ENCODE measurements around the gene PRRC2C.
"Not testable (repeated sequence)": the region's sequence is repeated elsewhere in the genome, so short reads cannot be mapped to it uniquely, and the experiment has no call there.

PRRC2C gene

GRCh38 chr1:171485375-171486047 is at the start of gene PRRC2C:
Gene PRRC2C (plus strand): TSS chr1:171485530. CDS start chr1:171512089, 26,559 bp downstream.
- DNase-seq (ENCODE audit: low read depth): peak; percentile 89

GRCh38 chr1:171438441-171438840 is 46.9 kb upstream of the PRRC2C start:
- no peak for DNase-seq (ENCODE audit: low read depth)

GRCh38 chr1:171440201-171440600 is 45.1 kb upstream of the PRRC2C start:
- DNase-seq (ENCODE audit: low read depth): not testable (repeated sequence)

- DNase-seq (ENCODE audit: low read depth): not testable (repeated sequence)
Measured at GRCh38 chr1:171441278-171441895, 43.9 kb upstream of the PRRC2C start.

GRCh38 chr1:171446386-171446785 is 38.9 kb upstream of the PRRC2C start:
- DNase-seq (ENCODE audit: low read depth): no peak

GRCh38 chr1:171455967-171456366 is 29.4 kb upstream of the PRRC2C start:
- DNase-seq (ENCODE audit: low read depth): no peak

GRCh38 chr1:171457412-171457811 is 27.9 kb upstream of the PRRC2C start:
- DNase-seq (ENCODE audit: low read depth): no peak

- no peak for DNase-seq (ENCODE audit: low read depth)
Measured at GRCh38 chr1:171460018-171460620, 25.2 kb upstream of the PRRC2C start.

GRCh38 chr1:171467626-171468025 is 17.7 kb upstream of the PRRC2C start:
- DNase-seq (ENCODE audit: low read depth): no peak

- DNase-seq (ENCODE audit: low read depth): no peak
Measured at GRCh38 chr1:171468120-171468750, 17.1 kb upstream of the PRRC2C start.

GRCh38 chr1:171470726-171471125 is 14.6 kb upstream of the PRRC2C start:
- DNase-seq (ENCODE audit: low read depth): no peak

GRCh38 chr1:171472183-171472647 is 13.1 kb upstream of the PRRC2C start:
- no peak for DNase-seq (ENCODE audit: low read depth)

GRCh38 chr1:171476829-171477228 is 8.5 kb upstream of the PRRC2C start:
- no peak for DNase-seq (ENCODE audit: low read depth)

- no peak for DNase-seq (ENCODE audit: low read depth)
Measured at GRCh38 chr1:171477804-171478203, 7.5 kb upstream of the PRRC2C start.

GRCh38 chr1:171480035-171480434 is 5.3 kb upstream of the PRRC2C start:
- DNase-seq (ENCODE audit: low read depth): no peak

GRCh38 chr1:171484760-171485374 is 463 bp upstream of the PRRC2C start:
- DNase-seq (ENCODE audit: low read depth): no peak

GRCh38 chr1:171486048-171486519 is 754 bp downstream of the PRRC2C start:
- DNase-seq (ENCODE audit: low read depth): peak; percentile 70

- DNase-seq (ENCODE audit: low read depth): no peak
Measured at GRCh38 chr1:171487038-171487437, 1.7 kb downstream of the PRRC2C start.

- no peak for DNase-seq (ENCODE audit: low read depth)
Measured at GRCh38 chr1:171488190-171488929, 3.0 kb downstream of the PRRC2C start.

- DNase-seq (ENCODE audit: low read depth): no peak
Measured at GRCh38 chr1:171494076-171494475, 8.7 kb downstream of the PRRC2C start.

- DNase-seq (ENCODE audit: low read depth): no peak
Measured at GRCh38 chr1:171495444-171495843, 10.1 kb downstream of the PRRC2C start.

Data from activated T-helper 9 cell treated with anti-CD3 and anti-CD28 coated beads, Interleukin-2, amount 50 U/mL, for 16 hours (primary cell).